Choroid plexus epithelial cell (primary cell): ENCODE measurements around the gene FNDC7.
"Not testable (repeated sequence)": the region's sequence is repeated elsewhere in the genome, so short reads cannot be mapped to it uniquely, and the experiment has no call there.

Experiments used
- DNase-seq: peaks from one replicate; pipeline ENCODE4 v3.0.0-alpha.2; 2010; ENCODE audit warnings: low read depth
- H3K4me3 ChIP-seq: 2 replicates; pipeline ENCODE4 v1.5.1; 2011; ENCODE audit warnings: low read depth, mild to moderate bottlenecking, control low read depth, low read length, moderate library complexity
- TF ChIP-seq, protein P1 (sequence below): conservative IDR thresholded peaks from 2 replicates; pipeline ENCODE4 v1.5.1; 2011; ENCODE audit warnings: low read depth, mild to moderate bottlenecking, control low read depth, inconsistent platforms, low read length, moderate library complexity

Gene FNDC7

DNA sequence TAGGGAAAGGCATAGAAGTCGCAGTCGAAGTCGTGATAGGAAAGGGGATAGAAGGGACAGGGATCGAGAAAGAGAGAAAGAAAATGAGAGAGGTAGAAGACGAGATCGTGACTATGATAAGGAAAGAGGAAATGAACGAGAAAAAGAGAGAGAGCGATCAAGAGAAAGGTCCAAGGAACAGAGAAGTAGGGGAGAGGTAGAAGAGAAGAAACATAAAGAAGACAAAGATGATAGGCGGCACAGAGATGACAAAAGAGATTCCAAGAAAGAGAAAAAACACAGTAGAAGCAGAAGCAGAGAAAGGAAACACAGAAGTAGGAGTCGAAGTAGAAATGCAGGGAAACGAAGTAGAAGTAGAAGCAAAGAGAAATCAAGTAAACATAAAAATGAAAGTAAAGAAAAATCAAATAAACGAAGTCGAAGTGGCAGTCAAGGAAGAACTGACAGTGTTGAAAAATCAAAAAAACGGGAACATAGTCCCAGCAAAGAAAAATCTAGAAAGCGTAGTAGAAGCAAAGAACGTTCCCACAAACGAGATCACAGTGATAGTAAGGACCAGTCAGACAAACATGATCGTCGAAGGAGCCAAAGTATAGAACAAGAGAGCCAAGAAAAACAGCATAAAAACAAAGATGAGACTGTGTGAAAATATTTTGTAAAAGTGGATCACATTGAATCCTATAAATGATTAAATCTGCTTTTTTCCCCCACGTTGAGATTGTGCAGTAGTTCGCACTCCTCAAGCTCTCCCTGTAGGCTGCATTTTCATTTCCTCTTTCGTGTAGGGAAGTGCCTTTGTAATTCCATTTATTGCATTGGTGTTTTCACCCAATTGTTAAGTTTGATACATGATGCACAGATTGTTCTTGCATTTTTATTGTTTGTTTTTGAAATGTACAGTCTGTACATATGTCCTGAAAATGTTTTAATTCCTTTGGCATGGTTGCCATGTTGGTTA, 13.1 kb upstream of the FNDC7 start:
- DNase-seq, result no peak

DNA sequence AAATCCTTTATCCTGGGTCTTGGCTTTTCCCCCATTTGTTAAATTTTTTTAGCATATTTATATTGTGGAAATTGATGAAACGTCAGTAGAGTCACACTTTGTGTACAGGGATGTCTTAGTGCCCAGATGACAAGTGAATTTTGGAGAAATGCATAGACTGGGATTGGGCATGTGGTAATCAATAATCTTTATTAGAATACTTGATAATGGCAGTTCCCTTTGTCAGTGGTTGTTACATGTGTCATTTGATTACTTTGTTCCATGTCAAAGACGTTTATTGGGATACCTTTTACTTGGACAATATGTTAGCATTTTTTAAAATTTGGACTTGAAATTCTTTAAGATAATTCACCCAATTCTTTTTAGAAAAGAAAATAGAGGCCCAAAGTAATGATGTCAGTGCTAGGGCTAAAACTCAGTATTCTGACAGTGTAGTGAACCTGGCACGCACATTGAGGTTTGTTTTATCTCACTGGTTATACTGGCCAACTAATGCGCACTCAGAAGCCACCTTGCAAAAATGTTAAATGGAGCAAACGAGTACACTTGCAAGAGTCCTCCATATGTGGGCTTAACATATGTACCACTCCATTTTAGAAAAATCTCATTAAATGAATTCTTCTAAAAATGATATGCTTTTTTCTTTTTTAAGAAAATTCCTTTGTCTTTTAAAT, 11.4 kb upstream of the FNDC7 start:
- H3K4me3 ChIP-seq, result no peak overlapping the region
- TF ChIP-seq, protein P1, sequence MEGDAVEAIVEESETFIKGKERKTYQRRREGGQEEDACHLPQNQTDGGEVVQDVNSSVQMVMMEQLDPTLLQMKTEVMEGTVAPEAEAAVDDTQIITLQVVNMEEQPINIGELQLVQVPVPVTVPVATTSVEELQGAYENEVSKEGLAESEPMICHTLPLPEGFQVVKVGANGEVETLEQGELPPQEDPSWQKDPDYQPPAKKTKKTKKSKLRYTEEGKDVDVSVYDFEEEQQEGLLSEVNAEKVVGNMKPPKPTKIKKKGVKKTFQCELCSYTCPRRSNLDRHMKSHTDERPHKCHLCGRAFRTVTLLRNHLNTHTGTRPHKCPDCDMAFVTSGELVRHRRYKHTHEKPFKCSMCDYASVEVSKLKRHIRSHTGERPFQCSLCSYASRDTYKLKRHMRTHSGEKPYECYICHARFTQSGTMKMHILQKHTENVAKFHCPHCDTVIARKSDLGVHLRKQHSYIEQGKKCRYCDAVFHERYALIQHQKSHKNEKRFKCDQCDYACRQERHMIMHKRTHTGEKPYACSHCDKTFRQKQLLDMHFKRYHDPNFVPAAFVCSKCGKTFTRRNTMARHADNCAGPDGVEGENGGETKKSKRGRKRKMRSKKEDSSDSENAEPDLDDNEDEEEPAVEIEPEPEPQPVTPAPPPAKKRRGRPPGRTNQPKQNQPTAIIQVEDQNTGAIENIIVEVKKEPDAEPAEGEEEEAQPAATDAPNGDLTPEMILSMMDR, result no peak
- DNase-seq, result no peak

More for the DNA sequence above, 13.1 kb upstream of the FNDC7 start:
- TF ChIP-seq, protein P1, result no peak
- no peak overlapping the region for H3K4me3 ChIP-seq

DNA sequence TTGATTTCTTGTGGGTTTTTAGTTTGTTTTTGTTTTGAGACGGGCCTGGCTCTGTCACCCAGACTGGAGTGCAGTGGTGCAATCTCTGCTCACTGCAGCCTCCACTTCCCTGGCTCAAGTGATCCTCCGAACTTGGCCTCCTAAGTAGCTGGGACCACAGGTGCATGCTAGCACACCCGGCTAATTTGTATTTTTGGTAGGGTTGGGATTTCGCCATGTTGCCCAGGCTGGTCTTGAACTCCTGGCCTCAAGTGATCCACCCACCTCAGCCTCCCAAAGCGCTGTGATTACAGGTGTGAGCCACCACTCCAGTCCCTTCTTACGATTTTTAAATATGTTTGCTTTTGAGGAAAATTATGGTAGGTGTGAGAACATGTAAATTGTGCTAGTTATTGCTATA, 10.6 kb upstream of the FNDC7 start:
- DNase-seq, H3K4me3 ChIP-seq: not testable (repeated sequence)

DNA sequence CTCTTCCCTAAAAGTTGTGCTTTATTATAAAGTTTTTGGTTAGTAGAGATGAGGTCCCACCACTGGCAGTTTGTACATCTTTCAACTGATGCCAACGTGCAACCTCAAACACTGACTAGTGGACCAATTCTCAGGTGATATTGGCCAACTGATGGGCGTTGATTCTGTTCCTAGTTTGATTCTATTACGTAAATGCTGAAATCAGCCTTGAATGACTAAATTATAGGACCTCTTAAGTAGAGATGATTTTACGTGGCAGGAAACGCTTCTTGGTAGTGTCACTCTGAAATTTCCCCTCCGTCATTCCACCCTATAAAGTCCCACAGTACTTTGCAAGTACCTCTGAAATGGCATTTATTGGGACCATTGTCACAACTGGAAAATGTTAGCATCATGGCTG, 8.8 kb upstream of the FNDC7 start:
- no peak overlapping the region for H3K4me3 ChIP-seq
- TF ChIP-seq, protein P1, result no peak
- DNase-seq, result no peak

DNA sequence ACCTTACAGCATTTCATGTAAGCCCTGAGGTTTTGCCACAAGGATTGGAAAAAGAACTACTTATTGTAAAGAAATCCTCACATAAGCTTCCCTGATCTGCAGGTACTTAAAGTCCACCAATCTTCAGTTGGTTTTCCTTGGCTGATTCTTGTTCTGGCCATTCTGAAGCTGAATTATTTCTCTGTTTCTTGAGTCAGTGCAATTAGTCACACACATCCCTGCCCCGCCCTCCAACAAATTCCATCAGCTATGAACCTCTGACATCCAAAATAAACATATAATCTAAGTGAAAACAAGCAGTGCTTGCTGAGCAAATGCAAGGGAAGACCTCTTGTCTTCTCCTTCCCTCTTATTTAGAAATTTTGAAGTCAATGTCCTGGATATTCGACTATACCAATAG, 8.2 kb upstream of the FNDC7 start:
- peak; percentile 86 for DNase-seq
- TF ChIP-seq, protein P1, result no peak
- no peak overlapping the region for H3K4me3 ChIP-seq

DNA sequence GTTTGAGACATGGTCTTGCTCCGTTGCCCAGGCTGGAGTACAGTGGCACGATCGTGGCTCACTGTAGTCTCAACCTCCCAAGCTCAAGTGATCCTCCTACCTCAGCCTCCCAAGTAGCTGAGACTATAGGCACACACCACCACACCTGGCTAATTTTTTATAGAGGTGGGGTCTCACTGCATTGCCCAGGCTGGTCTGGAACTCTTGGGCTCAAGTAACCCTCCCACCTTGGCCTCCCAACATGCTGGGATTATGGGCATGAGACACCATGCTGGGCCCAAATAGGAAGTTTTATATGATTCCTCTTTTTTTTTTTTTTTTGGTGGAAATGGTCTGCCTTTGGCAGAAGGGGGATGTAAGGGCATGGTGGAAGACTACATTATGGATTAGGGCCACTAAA, 6.1 kb upstream of the FNDC7 start:
- DNase-seq, result no peak
- TF ChIP-seq, protein P1, result no peak

More for the DNA sequence above, 6.1 kb upstream of the FNDC7 start:
- no peak overlapping the region for H3K4me3 ChIP-seq
